K562 (cell line): ENCODE data around the gene TGM1. TPM values are rescaled to one million over a fixed set of nuclear protein-coding genes. Genes with fewer than 3 reads are reported as not detected.

Source experiments
- ATAC-seq: fragments of 200-7000 bp; cut with Tn5 transposase; 3 replicates; pipeline ENCODE4 v1.9.1; 2020; ENCODE audit warnings: moderate library complexity
- BruUV-seq: library from RNA; stranded (reverse); fragments of 400-500 nt; replicated peaks from 2 replicates; lab custom pipeline; 2021; lab: Mats Ljungman, UMichigan
- CTCF ChIA-PET: fragments of 300-600 bp; formaldehyde crosslinking; extraction: SDS; loops from one replicate; lab custom pipeline; 2021; ENCODE audit warnings: low intra/inter-chr PET ratio; lab: Yijun Ruan, JAX
- POLR2A ChIA-PET: fragments of 300-600, 350-650 bp; sonication (Branson Sonifier 250); formaldehyde crosslinking; extraction: SDS; loops from one replicate; lab custom pipeline; 2021; ENCODE audit warnings: antibody characterized with exemption, inconsistent platforms; lab: Yijun Ruan, JAX
- DNase-seq, 4 experiments: peaks; one replicate each; pipeline versions ENCODE4 v3.0.0 to v3.0.0-alpha.2; 2011 to 2018; ENCODE audit warnings: low spot score in 3 of 4, mixed read lengths in 3 of 4; ENCODE audit errors: extremely low read depth in 1 of 4
- FAIRE-seq: peaks from 2 replicates; lab custom pipeline; 2011; peaks lifted over from hg19 to GRCh38; lab: Jason Lieb, UNC
- H2AFZ ChIP-seq: 2 replicates; pipeline ENCODE4 v1.6.0; 2011; ENCODE audit warnings: low read depth, low read length, control low read depth, inconsistent platforms
- H3K27ac ChIP-seq: fragments of 200-600 bp; 3 replicates; pipeline ENCODE4 v1.8.0; 2011; ENCODE audit warnings: low read depth, mild to moderate bottlenecking, control low read depth, inconsistent platforms, low read length, moderate library complexity, mixed read lengths; ENCODE audit errors: extremely low read depth
- H3K27me3 ChIP-seq, 2 experiments: fragments of 300-600 bp in 1 of 2; 2 replicates in 1 of 2; 3 replicates in 1 of 2; pipeline versions ENCODE4 v1.6.0 to v1.8.0; 2011; ENCODE audit warnings: inconsistent platforms in 2 of 2, low read length in 2 of 2, mild to moderate bottlenecking in 1 of 2, mixed read lengths in 1 of 2, moderate library complexity in 1 of 2; ENCODE audit not compliant: control insufficient read depth in 2 of 2, insufficient read depth in 2 of 2
- H3K36me3 ChIP-seq: fragments of 300-600 bp; 3 replicates; pipeline ENCODE4 v1.8.0; 2011; ENCODE audit warnings: mild to moderate bottlenecking, low read length, inconsistent platforms; ENCODE audit not compliant: control insufficient read depth, insufficient read depth
- H3K4me1 ChIP-seq, 2 experiments: fragments of 200-600 bp in 1 of 2; replicated peaks in 1 of 2; 2 replicates in 1 of 2; 3 replicates in 1 of 2; pipeline versions ENCODE4 v1.5.1 to v1.8.0; 2011; ENCODE audit warnings: inconsistent platforms in 2 of 2, low read length in 2 of 2, mild to moderate bottlenecking in 1 of 2, mixed read lengths in 1 of 2, moderate library complexity in 1 of 2; ENCODE audit not compliant: control insufficient read depth in 2 of 2, insufficient read depth in 2 of 2
- H3K4me2 ChIP-seq: 2 replicates; pipeline ENCODE4 v1.6.1; 2011; ENCODE audit warnings: low read length, control low read depth, inconsistent platforms, mixed read lengths; ENCODE audit not compliant: insufficient read depth
- H3K4me3 ChIP-seq: fragments of 200-600 bp; sonication (generic), shearing (Covaris generic); 2 replicates; pipeline ENCODE4 v1.5.1; 2016; ENCODE audit warnings: control low read depth, inconsistent platforms
- H3K79me2 ChIP-seq: fragments of 200-600 bp; 3 replicates; pipeline ENCODE4 v1.8.0; 2011; ENCODE audit warnings: low read length, inconsistent platforms; ENCODE audit not compliant: control insufficient read depth, insufficient read depth
- H3K9ac ChIP-seq, 2 experiments: 2 replicates each; pipeline versions ENCODE4 v1.6.0 to v1.6.1; 2011; ENCODE audit warnings: low read depth in 2 of 2, low read length in 2 of 2, control low read depth in 1 of 2, inconsistent platforms in 1 of 2, mild to moderate bottlenecking in 1 of 2, mixed read lengths in 1 of 2; ENCODE audit not compliant: insufficient read depth in 1 of 2
- H3K9me1 ChIP-seq: one replicate; pipeline ENCODE4 v1.6.0; 2011; ENCODE audit warnings: inconsistent platforms, mild to moderate bottlenecking, low read length, moderate library complexity; ENCODE audit not compliant: control insufficient read depth, insufficient read depth
- H3K9me3 ChIP-seq: replicated peaks from 2 replicates; pipeline ENCODE4 v1.5.1; 2011; ENCODE audit warnings: low read depth, low read length, inconsistent platforms; ENCODE audit not compliant: control insufficient read depth, insufficient read depth
- H4K20me1 ChIP-seq: replicated peaks from 2 replicates; pipeline ENCODE4 v1.6.1; 2011; ENCODE audit warnings: low read length, inconsistent platforms, mixed read lengths; ENCODE audit not compliant: control insufficient read depth, insufficient read depth
- ARNT ChIP-seq, 2 experiments: fragments of 450-650 bp; IDR thresholded peaks; 2 replicates each; pipeline ENCODE4 v1.6.1; 2016; ENCODE audit warnings: mild to moderate bottlenecking in 1 of 2
- ATF6 ChIP-seq: sonication (generic); formaldehyde crosslinking; IDR thresholded peaks from 2 replicates; pipeline ENCODE4 v1.4.0; 2020; ENCODE audit warnings: mild to moderate bottlenecking, missing genetic modification reagents
- CTCFL ChIP-seq: IDR thresholded peaks from 2 replicates; pipeline ENCODE4 v1.6.1; 2011; ENCODE audit warnings: borderline replicate concordance, low read depth, mild to moderate bottlenecking, moderate library complexity, low read length; ENCODE audit not compliant: insufficient read depth, poor library complexity, severe bottlenecking
- E2F4 ChIP-seq: sonication (generic); formaldehyde crosslinking; IDR thresholded peaks from 2 replicates; pipeline ENCODE4 v1.8.0; 2022; ENCODE audit warnings: mild to moderate bottlenecking, low read depth, missing genetic modification reagents
- POU5F1 ChIP-seq: fragments of 150-350 bp; IDR thresholded peaks from 2 replicates; pipeline ENCODE4 v1.6.1; 2014; ENCODE audit warnings: borderline replicate concordance, low read length, low read depth, mild to moderate bottlenecking; ENCODE audit not compliant: partially characterized antibody
- TBL1XR1 ChIP-seq, 2 experiments: IDR thresholded peaks; 2 replicates each; pipeline ENCODE4 v1.6.1; 2012; ENCODE audit warnings: improper control_type of control experiment in 2 of 2, low read length in 2 of 2, mild to moderate bottlenecking in 1 of 2
- ZNF143 ChIP-seq: sonication (generic); formaldehyde crosslinking; IDR thresholded peaks from 2 replicates; pipeline ENCODE4 v1.9.0; 2022; ENCODE audit warnings: mild to moderate bottlenecking, missing genetic modification reagents
- ZNF589 ChIP-seq: fragments of 200-800 bp; sonication (Bioruptor generic); IDR thresholded peaks from 2 replicates; pipeline ENCODE4 v1.6.1; 2016; ENCODE audit warnings: low read depth, missing genetic modification characterization, missing compliant biosample characterization
- WGBS: fragments of 100-300 bp; shearing (Covaris generic); methylation state at CpG from one replicate; pipeline ENCODE4 v1.1.6; 2016; ENCODE audit warnings: low coverage, mixed read lengths; ENCODE audit not compliant: insufficient coverage; ENCODE audit errors: missing lambda C conversion rate; 5-methylcytosine and 5-hydroxymethylcytosine counted together
- in situ Hi-C: fragments of 300-500 bp; cut with MboI; formaldehyde crosslinking; loops from 4 replicates; pipeline ENCODE4 v1.15.0; 2018; ENCODE audit warnings: inconsistent platforms, mixed read lengths
- intact Hi-C: fragments of 100-400 bp; cut with micrococcal nuclease; formaldehyde crosslinking; loops from 2 replicates; pipeline ENCODE4 v1.14.2; 2022
- polyA plus RNA-seq, 8 experiments: library from polyadenylated mRNA; depleted of rRNA in 4 of 8; stranded (reverse) in 5 of 8; unstranded in 3 of 8; fragments of >200 nt; fragmentation: Nextera tagmentation in 2 of 8; fragmentation: Illumina TruSeq in 1 of 8; extraction: Ambion mirVana in 2 of 8; extraction: Trizol in 1 of 8; gene quantifications; 2 replicates each; pipeline versions ENCODE4 v1.2.1 to v1.2.3, GENCODE V29; 2011 to 2014; ENCODE audit warnings: inconsistent platforms in 1 of 8, missing spikeins in 1 of 8
- total RNA-seq, 7 experiments: library from RNA; depleted of rRNA in 6 of 7; stranded (reverse); fragments of >200 nt in 6 of 7; fragmentation: Illumina TruSeq in 2 of 7; extraction: Trizol in 2 of 7; gene quantifications; 2 replicates each; pipeline versions ENCODE4 v1.2.1 to v1.2.3, GENCODE V29; 2011 to 2021; ENCODE audit warnings: low replicate concordance in 1 of 7
- TF ChIP-seq, protein P1 (sequence below): fragments of 250-450 bp; sonication (Bioruptor Pico); IDR thresholded peaks from 2 replicates; pipeline ENCODE4 v1.9.0; 2021; ENCODE audit warnings: mild to moderate bottlenecking
- TF ChIP-seq, protein P2 (sequence below): fragments of 250-450 bp; sonication (Bioruptor Pico); IDR thresholded peaks from 2 replicates; pipeline ENCODE4 v1.8.0; 2021; ENCODE audit warnings: moderate library complexity, mild to moderate bottlenecking, inconsistent platforms

The TGM1 gene
- total and polyA plus RNA-seq, 9 of the 15 experiments (the other 6 are each of a cell fraction or from before 2014, with no cell fraction given), result 0.13 to 4.4 (median 0.88) TPM

- no peak for DNase-seq
- 85% methylated on average over 1 of the region's 1 CpG for WGBS
- BruUV-seq, result no TSS peak
- ATAC-seq, result no peak
- Histone ChIP-seq H2AFZ (no peak overlapping the region), H3K9ac (no peak overlapping the region), H3K4me1 (peaks cover 15 to 24% of the 10 kb centered on the region in 2 experiments; a peak in 4 of 5 replicates), H3K9me1 (no peaks in the 10 kb centered on the region), H3K79me2 (no peaks in the 10 kb centered on the region), H3K27me3 (no peaks in the 10 kb centered on the region), H3K4me2 (no peak overlapping the region), H3K4me3 (no peak overlapping the region), H3K9me3 (no peaks in the 10 kb centered on the region), H3K36me3 (no peaks in the 10 kb centered on the region; the same call in 1 of the 3 replicates), H4K20me1 (no peaks in the 10 kb centered on the region), H3K27ac (no peak overlapping the region)
- intact Hi-C loops, result no loop called here
- TF ChIP-seq ARNT (IDR thresholded peaks at IDR 0.05) (no peak), E2F4 (CRISPR knock-in tag) (no peak), ZNF589 (CRISPR knock-in tag) (no peak), TBL1XR1 (IDR thresholded peaks at IDR 0.05; ENCODE audit: low read length in 2 of 2) (no peak), POU5F1 (no peak), ZNF143 (no peak), CTCFL (no peak), ATF6 (no peak)
- TF ChIP-seq, protein P1, sequence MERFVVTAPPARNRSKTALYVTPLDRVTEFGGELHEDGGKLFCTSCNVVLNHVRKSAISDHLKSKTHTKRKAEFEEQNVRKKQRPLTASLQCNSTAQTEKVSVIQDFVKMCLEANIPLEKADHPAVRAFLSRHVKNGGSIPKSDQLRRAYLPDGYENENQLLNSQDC (CRISPR knock-in tag), result no peak
- TF ChIP-seq, protein P2, sequence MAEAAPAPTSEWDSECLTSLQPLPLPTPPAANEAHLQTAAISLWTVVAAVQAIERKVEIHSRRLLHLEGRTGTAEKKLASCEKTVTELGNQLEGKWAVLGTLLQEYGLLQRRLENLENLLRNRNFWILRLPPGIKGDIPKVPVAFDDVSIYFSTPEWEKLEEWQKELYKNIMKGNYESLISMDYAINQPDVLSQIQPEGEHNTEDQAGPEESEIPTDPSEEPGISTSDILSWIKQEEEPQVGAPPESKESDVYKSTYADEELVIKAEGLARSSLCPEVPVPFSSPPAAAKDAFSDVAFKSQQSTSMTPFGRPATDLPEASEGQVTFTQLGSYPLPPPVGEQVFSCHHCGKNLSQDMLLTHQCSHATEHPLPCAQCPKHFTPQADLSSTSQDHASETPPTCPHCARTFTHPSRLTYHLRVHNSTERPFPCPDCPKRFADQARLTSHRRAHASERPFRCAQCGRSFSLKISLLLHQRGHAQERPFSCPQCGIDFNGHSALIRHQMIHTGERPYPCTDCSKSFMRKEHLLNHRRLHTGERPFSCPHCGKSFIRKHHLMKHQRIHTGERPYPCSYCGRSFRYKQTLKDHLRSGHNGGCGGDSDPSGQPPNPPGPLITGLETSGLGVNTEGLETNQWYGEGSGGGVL (CRISPR knock-in tag), result no peak
- FAIRE-seq, result no peak
- in situ Hi-C loops, result no loop called here
- POLR2A ChIA-PET, result interaction anchor here (2.0 kb wide), 1 partner anchor 9 kb away, joined by 10 read pairs; the partner anchor contains the start of gene TINF2
- CTCF ChIA-PET, result no interaction called here
These were observed 11.1 kb downstream of the TGM1 start for GRCh38 chr14:24251880-24252288.
